K562 (cell line): ENCODE results near the gene PRR15. TPM values are rescaled to one million over a fixed set of nuclear protein-coding genes. Genes with fewer than 3 reads are reported as not detected.

Experiments used
- ATAC-seq: fragments of 200-7000 bp; cut with Tn5 transposase; 3 replicates; pipeline ENCODE4 v1.9.1; 2020; ENCODE audit warnings: moderate library complexity
- BruUV-seq: library from RNA; stranded (reverse); fragments of 400-500 nt; replicated peaks from 2 replicates; lab custom pipeline; 2021; lab: Mats Ljungman, UMichigan
- CTCF ChIA-PET: fragments of 300-600 bp; formaldehyde crosslinking; extraction: SDS; loops from one replicate; lab custom pipeline; 2021; ENCODE audit warnings: low intra/inter-chr PET ratio; lab: Yijun Ruan, JAX
- POLR2A ChIA-PET: fragments of 300-600, 350-650 bp; sonication (Branson Sonifier 250); formaldehyde crosslinking; extraction: SDS; loops from one replicate; lab custom pipeline; 2021; ENCODE audit warnings: antibody characterized with exemption, inconsistent platforms; lab: Yijun Ruan, JAX
- DNase-seq, 4 experiments: peaks; one replicate each; pipeline versions ENCODE4 v3.0.0 to v3.0.0-alpha.2; 2011 to 2018; ENCODE audit warnings: low spot score in 3 of 4, mixed read lengths in 3 of 4; ENCODE audit errors: extremely low read depth in 1 of 4
- FAIRE-seq: peaks from 2 replicates; lab custom pipeline; 2011; peaks lifted over from hg19 to GRCh38; lab: Jason Lieb, UNC
- H2AFZ ChIP-seq: 2 replicates; pipeline ENCODE4 v1.6.0; 2011; ENCODE audit warnings: low read depth, low read length, control low read depth, inconsistent platforms
- H3K27ac ChIP-seq: fragments of 200-600 bp; 3 replicates; pipeline ENCODE4 v1.8.0; 2011; ENCODE audit warnings: low read depth, mild to moderate bottlenecking, control low read depth, inconsistent platforms, low read length, moderate library complexity, mixed read lengths; ENCODE audit errors: extremely low read depth
- H3K27me3 ChIP-seq, 2 experiments: fragments of 300-600 bp in 1 of 2; 2 replicates in 1 of 2; 3 replicates in 1 of 2; pipeline versions ENCODE4 v1.6.0 to v1.8.0; 2011; ENCODE audit warnings: inconsistent platforms in 2 of 2, low read length in 2 of 2, mild to moderate bottlenecking in 1 of 2, mixed read lengths in 1 of 2, moderate library complexity in 1 of 2; ENCODE audit not compliant: control insufficient read depth in 2 of 2, insufficient read depth in 2 of 2
- H3K36me3 ChIP-seq: fragments of 300-600 bp; 3 replicates; pipeline ENCODE4 v1.8.0; 2011; ENCODE audit warnings: mild to moderate bottlenecking, low read length, inconsistent platforms; ENCODE audit not compliant: control insufficient read depth, insufficient read depth
- H3K4me1 ChIP-seq, 2 experiments: fragments of 200-600 bp in 1 of 2; replicated peaks in 1 of 2; 2 replicates in 1 of 2; 3 replicates in 1 of 2; pipeline versions ENCODE4 v1.5.1 to v1.8.0; 2011; ENCODE audit warnings: inconsistent platforms in 2 of 2, low read length in 2 of 2, mild to moderate bottlenecking in 1 of 2, mixed read lengths in 1 of 2, moderate library complexity in 1 of 2; ENCODE audit not compliant: control insufficient read depth in 2 of 2, insufficient read depth in 2 of 2
- H3K4me2 ChIP-seq: 2 replicates; pipeline ENCODE4 v1.6.1; 2011; ENCODE audit warnings: low read length, control low read depth, inconsistent platforms, mixed read lengths; ENCODE audit not compliant: insufficient read depth
- H3K4me3 ChIP-seq: fragments of 200-600 bp; sonication (generic), shearing (Covaris generic); 2 replicates; pipeline ENCODE4 v1.5.1; 2016; ENCODE audit warnings: control low read depth, inconsistent platforms
- H3K79me2 ChIP-seq: fragments of 200-600 bp; 3 replicates; pipeline ENCODE4 v1.8.0; 2011; ENCODE audit warnings: low read length, inconsistent platforms; ENCODE audit not compliant: control insufficient read depth, insufficient read depth
- H3K9ac ChIP-seq, 2 experiments: 2 replicates each; pipeline versions ENCODE4 v1.6.0 to v1.6.1; 2011; ENCODE audit warnings: low read depth in 2 of 2, low read length in 2 of 2, control low read depth in 1 of 2, inconsistent platforms in 1 of 2, mild to moderate bottlenecking in 1 of 2, mixed read lengths in 1 of 2; ENCODE audit not compliant: insufficient read depth in 1 of 2
- H3K9me1 ChIP-seq: one replicate; pipeline ENCODE4 v1.6.0; 2011; ENCODE audit warnings: inconsistent platforms, mild to moderate bottlenecking, low read length, moderate library complexity; ENCODE audit not compliant: control insufficient read depth, insufficient read depth
- H3K9me3 ChIP-seq: replicated peaks from 2 replicates; pipeline ENCODE4 v1.5.1; 2011; ENCODE audit warnings: low read depth, low read length, inconsistent platforms; ENCODE audit not compliant: control insufficient read depth, insufficient read depth
- H4K20me1 ChIP-seq: replicated peaks from 2 replicates; pipeline ENCODE4 v1.6.1; 2011; ENCODE audit warnings: low read length, inconsistent platforms, mixed read lengths; ENCODE audit not compliant: control insufficient read depth, insufficient read depth
- CXXC5 ChIP-seq: fragments of 250-450 bp; sonication (Bioruptor Pico); IDR thresholded peaks from 2 replicates; pipeline ENCODE4 v1.8.0; 2022; ENCODE audit warnings: inconsistent platforms, mild to moderate bottlenecking, moderate library complexity
- FOXK2 ChIP-seq, 2 experiments: fragments of 450-650 bp; IDR thresholded peaks in 1 of 2; conservative IDR thresholded peaks in 1 of 2; 2 replicates each; pipeline ENCODE4 v1.6.1; 2016; ENCODE audit warnings: low read depth in 2 of 2, mild to moderate bottlenecking in 1 of 2
- HDAC3 ChIP-seq: fragments of 450-650 bp; IDR thresholded peaks from 2 replicates; pipeline ENCODE4 v1.6.1; 2018; ENCODE audit warnings: borderline replicate concordance, mild to moderate bottlenecking, moderate library complexity; ENCODE audit not compliant: partially characterized antibody
- MTA2 ChIP-seq: fragments of 450-650 bp; IDR thresholded peaks from 2 replicates; pipeline ENCODE4 v1.6.1; 2016; ENCODE audit warnings: low read depth
- NR3C1 ChIP-seq: sonication (generic); formaldehyde crosslinking; IDR thresholded peaks from 2 replicates; pipeline ENCODE4 v1.8.1; 2022; ENCODE audit warnings: missing genetic modification reagents
- SMC3 ChIP-seq: conservative IDR thresholded peaks from 2 replicates; pipeline ENCODE4 v1.6.1; 2011; ENCODE audit warnings: low read depth, low read length, improper control_type of control experiment; ENCODE audit not compliant: insufficient read depth
- WGBS: fragments of 100-300 bp; shearing (Covaris generic); methylation state at CpG from one replicate; pipeline ENCODE4 v1.1.6; 2016; ENCODE audit warnings: low coverage, mixed read lengths; ENCODE audit not compliant: insufficient coverage; ENCODE audit errors: missing lambda C conversion rate; 5-methylcytosine and 5-hydroxymethylcytosine counted together
- in situ Hi-C: fragments of 300-500 bp; cut with MboI; formaldehyde crosslinking; loops from 4 replicates; pipeline ENCODE4 v1.15.0; 2018; ENCODE audit warnings: inconsistent platforms, mixed read lengths
- intact Hi-C: fragments of 100-400 bp; cut with micrococcal nuclease; formaldehyde crosslinking; loops from 2 replicates; pipeline ENCODE4 v1.14.2; 2022
- polyA plus RNA-seq, 8 experiments: library from polyadenylated mRNA; depleted of rRNA in 4 of 8; stranded (reverse) in 5 of 8; unstranded in 3 of 8; fragments of >200 nt; fragmentation: Nextera tagmentation in 2 of 8; fragmentation: Illumina TruSeq in 1 of 8; extraction: Ambion mirVana in 2 of 8; extraction: Trizol in 1 of 8; gene quantifications; 2 replicates each; pipeline versions ENCODE4 v1.2.1 to v1.2.3, GENCODE V29; 2011 to 2014; ENCODE audit warnings: inconsistent platforms in 1 of 8, missing spikeins in 1 of 8
- total RNA-seq, 7 experiments: library from RNA; depleted of rRNA in 6 of 7; stranded (reverse); fragments of >200 nt in 6 of 7; fragmentation: Illumina TruSeq in 2 of 7; extraction: Trizol in 2 of 7; gene quantifications; 2 replicates each; pipeline versions ENCODE4 v1.2.1 to v1.2.3, GENCODE V29; 2011 to 2021; ENCODE audit warnings: low replicate concordance in 1 of 7
- TF ChIP-seq, protein P1 (sequence below), 2 experiments: fragments of 450-650 bp; IDR thresholded peaks; 2 replicates each; pipeline ENCODE4 v1.6.1; 2016
- TF ChIP-seq, protein P2 (sequence below): fragments of 450-650 bp; formaldehyde crosslinking; conservative IDR thresholded peaks from 2 replicates; pipeline ENCODE4 v1.4.0; 2022; ENCODE audit warnings: mild to moderate bottlenecking, missing genetic modification characterization
- TF ChIP-seq, protein P3 (sequence below): sonication (generic); formaldehyde crosslinking; IDR thresholded peaks from 2 replicates; pipeline ENCODE4 v1.8.1; 2023; ENCODE audit warnings: mild to moderate bottlenecking, missing genetic modification reagents
- TF ChIP-seq, protein P4 (sequence below), 2 experiments: fragments of 450-650 bp in 1 of 2; IDR thresholded peaks; 2 replicates each; pipeline ENCODE4 v1.6.1; 2011 to 2017; ENCODE audit warnings: low read depth in 2 of 2, antibody characterized with exemption in 1 of 2, borderline replicate concordance in 1 of 2, low read length in 1 of 2, mild to moderate bottlenecking in 1 of 2, mixed read lengths in 1 of 2; ENCODE audit not compliant: control insufficient read depth in 1 of 2

The PRR15 gene
- total and polyA plus RNA-seq, 9 of the 15 experiments (the other 6 are each of a cell fraction or from before 2014, with no cell fraction given), result not detected

DNA sequence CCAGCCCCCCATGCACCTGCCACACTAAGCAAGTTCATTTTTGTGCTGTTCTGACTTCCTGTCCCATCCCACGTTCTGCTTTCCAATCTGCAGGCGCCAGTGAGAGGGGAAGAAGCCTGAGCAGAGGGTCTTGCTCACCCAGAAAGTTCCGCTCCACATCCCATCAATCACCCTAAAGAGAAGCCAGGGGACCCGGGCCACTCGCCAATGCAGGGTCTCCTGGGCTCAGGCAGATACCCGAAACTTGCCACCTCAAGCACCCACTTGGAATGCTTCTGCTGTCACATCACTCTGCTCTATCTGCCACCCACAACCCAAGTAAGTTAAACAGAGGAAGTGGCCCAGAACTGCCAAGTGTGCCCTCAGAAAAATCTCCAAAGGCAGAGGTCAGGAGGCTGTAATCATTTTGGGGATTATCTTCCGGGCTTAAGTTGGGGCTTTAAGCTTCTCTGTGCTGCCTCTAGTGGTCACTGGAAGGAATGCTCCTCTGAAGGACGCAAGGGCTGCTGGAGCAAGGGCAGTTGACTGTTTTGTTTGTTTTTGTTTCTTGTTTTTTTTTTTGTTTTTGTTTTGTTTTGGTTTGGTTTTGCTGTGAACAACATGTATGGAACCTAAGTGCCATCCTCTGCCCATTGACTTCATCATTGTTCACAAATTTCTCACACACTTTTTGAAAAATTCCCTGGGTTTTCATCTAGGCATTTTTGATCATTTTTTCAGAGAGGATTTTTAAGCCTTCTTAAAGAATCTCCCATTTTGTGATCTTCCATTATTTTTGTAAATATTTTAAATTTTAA, 25.5 kb downstream of the PRR15 start:
- peak; percentile 88 for ATAC-seq
- TF ChIP-seq HDAC3, result no peak
- TF ChIP-seq CXXC5 (CRISPR knock-in tag), result 0 out of 2 replicates have a peak, but pooled peaks have one; percentile 17
- 0 out of 2 replicates have a peak, but pooled peaks have one; percentile 18 for TF ChIP-seq SMC3
- TF ChIP-seq, protein P1, sequence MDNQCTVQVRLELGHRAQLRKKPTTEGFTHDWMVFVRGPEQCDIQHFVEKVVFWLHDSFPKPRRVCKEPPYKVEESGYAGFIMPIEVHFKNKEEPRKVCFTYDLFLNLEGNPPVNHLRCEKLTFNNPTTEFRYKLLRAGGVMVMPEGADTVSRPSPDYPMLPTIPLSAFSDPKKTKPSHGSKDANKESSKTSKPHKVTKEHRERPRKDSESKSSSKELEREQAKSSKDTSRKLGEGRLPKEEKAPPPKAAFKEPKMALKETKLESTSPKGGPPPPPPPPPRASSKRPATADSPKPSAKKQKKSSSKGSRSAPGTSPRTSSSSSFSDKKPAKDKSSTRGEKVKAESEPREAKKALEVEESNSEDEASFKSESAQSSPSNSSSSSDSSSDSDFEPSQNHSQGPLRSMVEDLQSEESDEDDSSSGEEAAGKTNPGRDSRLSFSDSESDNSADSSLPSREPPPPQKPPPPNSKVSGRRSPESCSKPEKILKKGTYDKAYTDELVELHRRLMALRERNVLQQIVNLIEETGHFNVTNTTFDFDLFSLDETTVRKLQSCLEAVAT (IDR thresholded peaks at IDR 0.05), result peak in 1 of 2 experiments; percentile 65; a peak in 1 of 4 replicates
- TF ChIP-seq, protein P2, sequence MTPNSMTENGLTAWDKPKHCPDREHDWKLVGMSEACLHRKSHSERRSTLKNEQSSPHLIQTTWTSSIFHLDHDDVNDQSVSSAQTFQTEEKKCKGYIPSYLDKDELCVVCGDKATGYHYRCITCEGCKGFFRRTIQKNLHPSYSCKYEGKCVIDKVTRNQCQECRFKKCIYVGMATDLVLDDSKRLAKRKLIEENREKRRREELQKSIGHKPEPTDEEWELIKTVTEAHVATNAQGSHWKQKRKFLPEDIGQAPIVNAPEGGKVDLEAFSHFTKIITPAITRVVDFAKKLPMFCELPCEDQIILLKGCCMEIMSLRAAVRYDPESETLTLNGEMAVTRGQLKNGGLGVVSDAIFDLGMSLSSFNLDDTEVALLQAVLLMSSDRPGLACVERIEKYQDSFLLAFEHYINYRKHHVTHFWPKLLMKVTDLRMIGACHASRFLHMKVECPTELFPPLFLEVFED (CRISPR knock-in tag), result no peak
- TF ChIP-seq, protein P3, sequence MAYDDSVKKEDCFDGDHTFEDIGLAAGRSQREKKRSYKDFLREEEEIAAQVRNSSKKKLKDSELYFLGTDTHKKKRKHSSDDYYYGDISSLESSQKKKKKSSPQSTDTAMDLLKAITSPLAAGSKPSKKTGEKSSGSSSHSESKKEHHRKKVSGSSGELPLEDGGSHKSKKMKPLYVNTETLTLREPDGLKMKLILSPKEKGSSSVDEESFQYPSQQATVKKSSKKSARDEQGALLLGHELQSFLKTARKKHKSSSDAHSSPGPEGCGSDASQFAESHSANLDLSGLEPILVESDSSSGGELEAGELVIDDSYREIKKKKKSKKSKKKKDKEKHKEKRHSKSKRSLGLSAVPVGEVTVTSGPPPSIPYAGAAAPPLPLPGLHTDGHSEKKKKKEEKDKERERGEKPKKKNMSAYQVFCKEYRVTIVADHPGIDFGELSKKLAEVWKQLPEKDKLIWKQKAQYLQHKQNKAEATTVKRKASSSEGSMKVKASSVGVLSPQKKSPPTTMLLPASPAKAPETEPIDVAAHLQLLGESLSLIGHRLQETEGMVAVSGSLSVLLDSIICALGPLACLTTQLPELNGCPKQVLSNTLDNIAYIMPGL, result no peak
- no peak for TF ChIP-seq NR3C1 (CRISPR knock-in tag)
- peak in 1 of 2 experiments; percentile 43; a peak in 1 of 4 replicates for TF ChIP-seq FOXK2 (conservative IDR thresholded peaks at IDR 0.05 in 1 of 2, IDR thresholded peaks at IDR 0.05 in 1 of 2; ENCODE audit: low read depth in 2 of 2)
- TF ChIP-seq, protein P4, sequence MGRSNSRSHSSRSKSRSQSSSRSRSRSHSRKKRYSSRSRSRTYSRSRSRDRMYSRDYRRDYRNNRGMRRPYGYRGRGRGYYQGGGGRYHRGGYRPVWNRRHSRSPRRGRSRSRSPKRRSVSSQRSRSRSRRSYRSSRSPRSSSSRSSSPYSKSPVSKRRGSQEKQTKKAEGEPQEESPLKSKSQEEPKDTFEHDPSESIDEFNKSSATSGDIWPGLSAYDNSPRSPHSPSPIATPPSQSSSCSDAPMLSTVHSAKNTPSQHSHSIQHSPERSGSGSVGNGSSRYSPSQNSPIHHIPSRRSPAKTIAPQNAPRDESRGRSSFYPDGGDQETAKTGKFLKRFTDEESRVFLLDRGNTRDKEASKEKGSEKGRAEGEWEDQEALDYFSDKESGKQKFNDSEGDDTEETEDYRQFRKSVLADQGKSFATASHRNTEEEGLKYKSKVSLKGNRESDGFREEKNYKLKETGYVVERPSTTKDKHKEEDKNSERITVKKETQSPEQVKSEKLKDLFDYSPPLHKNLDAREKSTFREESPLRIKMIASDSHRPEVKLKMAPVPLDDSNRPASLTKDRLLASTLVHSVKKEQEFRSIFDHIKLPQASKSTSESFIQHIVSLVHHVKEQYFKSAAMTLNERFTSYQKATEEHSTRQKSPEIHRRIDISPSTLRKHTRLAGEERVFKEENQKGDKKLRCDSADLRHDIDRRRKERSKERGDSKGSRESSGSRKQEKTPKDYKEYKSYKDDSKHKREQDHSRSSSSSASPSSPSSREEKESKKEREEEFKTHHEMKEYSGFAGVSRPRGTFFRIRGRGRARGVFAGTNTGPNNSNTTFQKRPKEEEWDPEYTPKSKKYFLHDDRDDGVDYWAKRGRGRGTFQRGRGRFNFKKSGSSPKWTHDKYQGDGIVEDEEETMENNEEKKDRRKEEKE (IDR thresholded peaks at IDR 0.05; ENCODE audit: borderline replicate concordance in 1 of 2, control insufficient read depth in 1 of 2, low read depth in 2 of 2, low read length in 1 of 2), result 0 out of 4 replicates have a peak, but pooled peaks of 1 of the 2 experiments have one; percentile 27
- TF ChIP-seq MTA2, result peak; percentile 9; the same call in 1 of the 2 replicates

More for the DNA sequence above, 25.5 kb downstream of the PRR15 start:
- no peak overlapping the region for H3K4me2 ChIP-seq
- no peaks in the 10 kb centered on the region; a peak in 1 of 5 replicates for H3K27me3 ChIP-seq
- peak; percentile 70 to 75 (median 72) for DNase-seq
- H3K79me2 ChIP-seq, result no peaks in the 10 kb centered on the region
- BruUV-seq, result no TSS peak
- ChIA-PET POLR2A (interaction anchor here (0.6 to 0.7 kb wide), 2 partner anchors 30 to 665 kb away, joined by 3 to 4 read pairs; no protein-coding TSS in a partner anchor), CTCF (interaction anchor here (0.7 kb wide), 1 partner anchor 374 kb away, joined by 4 read pairs; no protein-coding TSS in a partner anchor)
- H3K9me3 ChIP-seq, result no peaks in the 10 kb centered on the region
- H3K4me1 ChIP-seq, result no peaks in the 10 kb centered on the region
- no peak overlapping the region for H3K27ac ChIP-seq
- peak; percentile 98 for FAIRE-seq
- H3K4me3 ChIP-seq, result no peak overlapping the region
- no peaks in the 10 kb centered on the region for H4K20me1 ChIP-seq
- no peak overlapping the region for H3K9ac ChIP-seq
- no peaks in the 10 kb centered on the region for H3K9me1 ChIP-seq
- peak overlapping the region; percentile 63 for H2AFZ ChIP-seq
- in situ Hi-C loops (no loop called here), intact Hi-C loops (no loop called here)
- H3K36me3 ChIP-seq, result no peaks in the 10 kb centered on the region
- 25% methylated on average over 8 of the region's 8 CpGs for WGBS
